ENCODE measurements around the gene HSPBP1. TPM values are rescaled to one million over a fixed set of nuclear protein-coding genes. Genes with fewer than 3 reads are reported as not detected.

HSPBP1 gene
- total RNA-seq, 2 experiments from 2014 or later, result 46.4 to 47.1 TPM

DNA sequence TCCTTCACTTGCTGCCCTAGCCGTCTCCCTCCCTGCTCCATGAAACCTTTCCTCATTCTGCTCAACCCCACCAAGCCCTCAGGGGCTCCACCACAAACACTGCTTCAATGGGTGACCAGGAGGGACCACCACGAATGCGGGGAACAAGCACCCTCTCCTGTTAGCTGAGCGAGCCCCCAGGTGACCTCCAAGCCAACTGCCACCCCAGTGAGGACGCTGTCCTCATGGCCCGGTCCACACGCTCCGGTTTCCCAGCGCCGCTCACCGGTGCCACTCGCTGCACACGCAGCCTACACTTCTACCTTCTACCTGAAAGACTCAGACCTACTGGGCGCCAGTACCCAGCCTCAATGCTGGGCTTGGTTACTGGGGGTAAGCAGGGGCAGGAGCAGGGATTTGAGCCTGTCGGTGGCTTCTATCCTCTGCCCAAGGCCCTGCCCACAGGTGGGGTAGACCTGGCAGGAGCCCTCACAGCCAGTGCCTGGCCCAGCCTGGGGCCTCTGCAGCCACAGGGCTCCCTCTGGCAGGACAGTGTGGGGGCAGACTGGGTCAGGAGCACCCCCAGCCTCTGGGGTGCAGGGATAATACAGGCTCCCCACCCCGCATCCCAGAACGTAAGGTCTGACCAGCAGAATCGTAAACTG is 50.6 kb downstream of the HSPBP1 start:
- no peak for DNase-seq
- ChIA-PET CTCF (no interaction called here), POLR2A (no interaction called here)
- H3K4me3 Mint-ChIP-seq, result no peak overlapping the region
- H3K27me3 Mint-ChIP-seq, result no peaks in the 10 kb centered on the region
- ATAC-seq, result no peak
- H3K4me1 Mint-ChIP-seq (ENCODE audit: low read depth), result no peaks in the 10 kb centered on the region
- intact Hi-C loops (cut with micrococcal nuclease), result no loop called here
- TF ChIP-seq, protein P1, sequence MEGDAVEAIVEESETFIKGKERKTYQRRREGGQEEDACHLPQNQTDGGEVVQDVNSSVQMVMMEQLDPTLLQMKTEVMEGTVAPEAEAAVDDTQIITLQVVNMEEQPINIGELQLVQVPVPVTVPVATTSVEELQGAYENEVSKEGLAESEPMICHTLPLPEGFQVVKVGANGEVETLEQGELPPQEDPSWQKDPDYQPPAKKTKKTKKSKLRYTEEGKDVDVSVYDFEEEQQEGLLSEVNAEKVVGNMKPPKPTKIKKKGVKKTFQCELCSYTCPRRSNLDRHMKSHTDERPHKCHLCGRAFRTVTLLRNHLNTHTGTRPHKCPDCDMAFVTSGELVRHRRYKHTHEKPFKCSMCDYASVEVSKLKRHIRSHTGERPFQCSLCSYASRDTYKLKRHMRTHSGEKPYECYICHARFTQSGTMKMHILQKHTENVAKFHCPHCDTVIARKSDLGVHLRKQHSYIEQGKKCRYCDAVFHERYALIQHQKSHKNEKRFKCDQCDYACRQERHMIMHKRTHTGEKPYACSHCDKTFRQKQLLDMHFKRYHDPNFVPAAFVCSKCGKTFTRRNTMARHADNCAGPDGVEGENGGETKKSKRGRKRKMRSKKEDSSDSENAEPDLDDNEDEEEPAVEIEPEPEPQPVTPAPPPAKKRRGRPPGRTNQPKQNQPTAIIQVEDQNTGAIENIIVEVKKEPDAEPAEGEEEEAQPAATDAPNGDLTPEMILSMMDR (IDR thresholded peaks at IDR 0.05), result no peak
- H3K27ac Mint-ChIP-seq, result no peak overlapping the region
- H3K36me3 Mint-ChIP-seq (ENCODE audit: low read depth), result peaks cover 37% of the 10 kb centered on the region
- no peaks in the 10 kb centered on the region for H3K9me3 Mint-ChIP-seq

DNA sequence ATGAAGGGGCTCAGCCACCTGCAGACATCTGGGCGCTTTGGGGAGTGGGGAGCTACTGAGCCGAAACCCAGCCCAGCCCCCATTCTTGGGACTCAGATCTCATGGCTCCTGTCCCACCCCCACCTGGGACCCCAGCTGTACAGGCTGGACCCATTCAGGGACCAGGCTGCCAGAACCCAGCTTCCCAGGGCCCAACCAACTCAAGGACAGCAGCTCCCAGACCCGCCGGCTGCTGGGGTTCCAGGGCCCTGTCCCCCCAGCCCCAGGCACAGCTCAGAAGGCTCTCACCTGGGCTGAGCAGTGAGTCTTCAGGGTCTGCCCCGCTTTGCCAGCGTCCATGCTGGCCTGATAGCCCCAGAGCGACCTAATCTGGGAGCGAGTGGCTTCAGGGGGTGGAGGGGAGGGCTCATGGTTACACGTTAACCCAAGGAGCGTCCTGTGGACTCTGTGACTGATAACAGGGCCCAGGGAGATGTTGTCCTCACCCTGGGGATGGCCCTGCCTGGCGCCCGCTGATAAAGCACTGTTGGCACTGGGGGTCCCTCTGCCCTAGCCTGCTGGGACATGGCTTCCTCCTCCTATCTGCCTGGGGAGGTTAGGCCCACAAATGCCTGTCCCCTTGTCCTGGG is 51.4 kb downstream of the HSPBP1 start, which contains the start of gene TMEM86B:
TSS of gene TMEM86B (minus strand) at position 361 of the 629 bp plus-strand sequence. CDS start at position 339, 22 bp downstream.
- ChIA-PET CTCF (no interaction called here), POLR2A (interaction anchor here (0.8 to 1.0 kb wide), 2 partner anchors 8 to 29 kb away, joined by 3 read pairs; no protein-coding TSS in a partner anchor)
- intact Hi-C loops (cut with micrococcal nuclease), result no loop called here
- TF ChIP-seq, protein P1 (IDR thresholded peaks at IDR 0.05), result no peak
- H3K4me3 Mint-ChIP-seq, result no peak within 1 kb of the TSS
- H3K27ac Mint-ChIP-seq, result no peak within 1 kb of the TSS
- DNase-seq, result no peak
- peaks cover 34% of the 10 kb centered on the region for H3K36me3 Mint-ChIP-seq (ENCODE audit: low read depth)
- H3K27me3 Mint-ChIP-seq, result no peaks in the 10 kb centered on the region
- no peak for ATAC-seq
- no peaks in the 10 kb centered on the region for H3K4me1 Mint-ChIP-seq (ENCODE audit: low read depth)
- no peaks in the 10 kb centered on the region for H3K9me3 Mint-ChIP-seq

DNA sequence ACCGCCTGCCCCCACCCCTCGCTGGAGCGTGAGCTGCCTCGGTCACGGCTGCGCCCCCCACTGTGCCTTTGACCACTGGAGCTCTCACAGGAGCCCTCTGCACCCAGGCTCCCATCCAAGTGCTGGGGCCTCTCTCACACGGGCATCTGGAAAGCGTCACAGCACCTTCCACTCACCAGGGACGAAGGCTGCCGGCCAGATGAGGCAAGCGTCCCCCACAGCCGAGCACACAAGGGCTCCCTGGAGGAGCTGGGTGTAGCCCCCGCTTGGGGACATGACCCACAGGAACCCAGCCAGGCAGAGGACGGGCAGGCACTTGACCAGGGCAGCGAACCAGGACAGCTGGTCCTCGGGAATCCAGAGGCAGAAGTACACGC is 51.9 kb downstream of the HSPBP1 start:
- no peak overlapping the region for H3K27ac Mint-ChIP-seq
- ATAC-seq (no peak), DNase-seq (no peak)
- ChIA-PET POLR2A (interaction anchor here (0.5 to 1.0 kb wide), 3 partner anchors 8 to 137 kb away, joined by 3 read pairs; no protein-coding TSS in a partner anchor), CTCF (no interaction called here)
- H3K36me3 Mint-ChIP-seq (ENCODE audit: low read depth), result peaks cover 30% of the 10 kb centered on the region
- no peak overlapping the region for H3K4me3 Mint-ChIP-seq
- TF ChIP-seq, protein P1 (IDR thresholded peaks at IDR 0.05), result no peak
- H3K4me1 Mint-ChIP-seq (ENCODE audit: low read depth), result no peaks in the 10 kb centered on the region
- no peaks in the 10 kb centered on the region for H3K27me3 Mint-ChIP-seq
- intact Hi-C loops (cut with micrococcal nuclease), result no loop called here
- H3K9me3 Mint-ChIP-seq, result no peaks in the 10 kb centered on the region

DNA sequence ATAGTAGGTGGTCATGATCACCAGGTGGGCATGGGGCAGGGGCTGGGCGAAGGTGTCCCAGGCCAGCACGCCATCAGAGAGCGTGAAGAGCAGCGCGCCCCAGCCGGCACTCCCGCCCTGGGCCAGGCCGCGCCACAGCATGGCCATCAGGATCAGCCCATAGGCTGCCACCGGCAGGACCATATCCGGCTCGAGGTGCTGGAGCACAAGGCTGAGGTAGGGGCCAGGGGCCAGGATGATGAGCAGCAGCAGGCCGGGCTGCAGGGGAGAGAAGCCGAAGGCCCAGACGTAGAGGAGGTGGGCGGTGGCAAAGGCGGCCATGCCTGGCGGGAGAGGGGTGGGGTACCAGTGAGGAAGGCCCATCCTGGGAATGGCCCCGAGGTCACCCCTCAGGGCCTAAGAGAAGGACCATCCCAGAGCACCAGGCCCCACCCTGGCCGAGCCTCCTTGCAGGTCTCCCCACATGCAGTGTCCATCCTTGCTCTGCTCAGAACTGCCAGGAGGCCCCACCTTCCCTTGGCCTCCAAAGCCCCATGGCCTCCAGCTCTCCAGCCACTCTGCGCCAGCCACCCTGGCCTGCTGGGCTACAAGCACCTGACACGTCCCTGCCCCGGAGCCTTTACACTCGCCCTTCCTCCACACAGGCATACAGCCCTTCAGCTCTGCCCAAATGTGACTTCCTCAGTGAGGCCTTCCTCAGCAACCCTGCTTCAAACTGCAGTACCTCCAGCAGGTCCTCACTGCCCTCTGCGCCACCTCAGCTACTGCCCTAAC is 52.5 kb downstream of the HSPBP1 start:
- POLR2A ChIA-PET, result interaction anchor here (0.5 to 1.0 kb wide), 3 partner anchors 27 to 137 kb away, joined by 3 read pairs; no protein-coding TSS in a partner anchor
- intact Hi-C loops (cut with micrococcal nuclease), result no loop called here
- no peak overlapping the region for H3K27ac Mint-ChIP-seq

More for the DNA sequence above, 52.5 kb downstream of the HSPBP1 start:
- CTCF ChIA-PET, result no interaction called here
- DNase-seq (no peak), ATAC-seq (no peak)
- Mint-ChIP-seq H3K9me3 (no peaks in the 10 kb centered on the region), H3K4me3 (no peak overlapping the region), H3K36me3 (ENCODE audit: low read depth) (peaks cover 26% of the 10 kb centered on the region), H3K4me1 (ENCODE audit: low read depth) (no peaks in the 10 kb centered on the region), H3K27me3 (no peaks in the 10 kb centered on the region)
- TF ChIP-seq, protein P1 (IDR thresholded peaks at IDR 0.05), result no peak

Measured in activated CD8-positive, alpha-beta T cell treated with anti-CD3 and anti-CD28 coated beads for 36 hours (primary cell).